Lung (tissue), 12 donors: ENCODE results near the gene ENOPH1. TPM values are rescaled to one million over a fixed set of nuclear protein-coding genes. Genes with fewer than 3 reads are reported as not detected.

ENCODE experiments used
- ATAC-seq: fragments of 200-7000 bp; cut with Tn5 transposase; one replicate; pipeline ENCODE4 v1.9.1; 2020; ENCODE audit warnings: moderate number of reproducible peaks; ENCODE audit not compliant: insufficient read depth, low FRiP score
- DNase-seq, 3 donors: peaks; one replicate each; pipeline ENCODE4 v3.0.0-alpha.2; 2013 to 2017
- H3K27ac ChIP-seq, 2 donors: one replicate each; pipeline ENCODE4 v1.5.1; 2013; ENCODE audit warnings: mild to moderate bottlenecking in 2 of 2, moderate library complexity in 2 of 2, control low read depth in 1 of 2, inconsistent platforms in 1 of 2, low read depth in 1 of 2, low read length in 1 of 2
- H3K27me3 ChIP-seq, 3 donors: one replicate each; pipeline ENCODE4 v1.5.1; 2013; ENCODE audit warnings: low read length in 2 of 3; ENCODE audit not compliant: control insufficient read depth in 3 of 3, insufficient read depth in 3 of 3
- H3K36me3 ChIP-seq, 4 donors: one replicate each; pipeline ENCODE4 v1.5.1; 2013; ENCODE audit warnings: low read length in 4 of 4, mild to moderate bottlenecking in 1 of 4, moderate library complexity in 1 of 4; ENCODE audit not compliant: control insufficient read depth in 4 of 4, insufficient read depth in 4 of 4
- H3K4me1 ChIP-seq, 5 donors: one replicate each; pipeline ENCODE4 v1.5.1; 2013; ENCODE audit warnings: low read length in 5 of 5, mild to moderate bottlenecking in 2 of 5, moderate library complexity in 1 of 5; ENCODE audit not compliant: control insufficient read depth in 5 of 5, insufficient read depth in 5 of 5
- H3K4me3 ChIP-seq: one replicate; pipeline ENCODE4 v1.5.1; 2013; ENCODE audit warnings: mild to moderate bottlenecking, control low read depth, moderate library complexity
- H3K9ac ChIP-seq, 2 donors: one replicate each; pipeline ENCODE4 v1.5.1; 2013; ENCODE audit warnings: low read length in 2 of 2, control low read depth in 1 of 2; ENCODE audit not compliant: insufficient read depth in 1 of 2
- H3K9me3 ChIP-seq, 4 donors: one replicate each; pipeline ENCODE4 v1.5.1; 2013; ENCODE audit warnings: low read length in 3 of 4, mild to moderate bottlenecking in 1 of 4, moderate library complexity in 1 of 4; ENCODE audit not compliant: control insufficient read depth in 4 of 4, insufficient read depth in 3 of 4
- WGBS, 2 donors: extraction: QIAGEN DNeasy Blood & Tissue Kit; methylation state at CpG; one replicate each; pipeline ENCODE4 v1.1.7; 2013; 5-methylcytosine and 5-hydroxymethylcytosine counted together
- polyA plus RNA-seq, 2 donors: library from polyadenylated mRNA; stranded (reverse); fragments of 200-250 nt; gene quantifications; one replicate each; pipeline ENCODE4 v1.2.1, GENCODE V29; 2013
- total RNA-seq, 2 donors: library from RNA; depleted of rRNA in 1 of 2; stranded (reverse); fragments of >200 nt in 1 of 2; gene quantifications; one replicate each; pipeline ENCODE4 v1.2.1, GENCODE V29; 2014 to 2021
- TF ChIP-seq, protein P1 (sequence below): IDR thresholded peaks from 2 replicates; pipeline ENCODE4 v1.5.1; 2012; ENCODE audit warnings: mild to moderate bottlenecking; ENCODE audit errors: control extremely low read depth, extremely low read depth
- donor health status: control.
- donor health status: control.
- donor health status: Bipolar disorder and iron deficiency.
- donor health status: healthy.
- donor health status: DM: yes; HTN: yes; CAD: no.

ENOPH1 gene
- total and polyA plus RNA-seq, 4 donors: 28.5 to 45.3 (median 34.0) TPM

DNA sequence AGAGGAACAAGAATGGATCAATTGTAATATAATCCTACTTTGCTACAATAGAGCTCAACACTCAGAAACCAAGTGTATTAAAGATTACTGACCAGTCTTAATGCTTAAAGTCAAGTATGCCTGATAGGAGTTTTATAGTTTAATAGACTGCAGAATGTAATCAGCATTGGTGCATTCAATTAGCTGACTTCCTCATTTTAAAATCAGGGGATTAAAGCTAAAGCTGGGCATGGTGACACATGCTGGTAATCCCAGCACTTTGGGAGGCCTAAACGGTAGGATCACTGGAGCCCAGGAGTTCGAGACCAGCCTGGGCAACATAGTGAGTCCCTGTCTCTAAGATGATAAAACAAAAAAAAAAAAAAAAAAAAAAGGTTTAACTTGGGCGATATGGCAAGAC is 10.9 kb upstream of the ENOPH1 start:
- H3K9me3 ChIP-seq: no peaks in the 10 kb centered on the region
- TF ChIP-seq, protein P1, sequence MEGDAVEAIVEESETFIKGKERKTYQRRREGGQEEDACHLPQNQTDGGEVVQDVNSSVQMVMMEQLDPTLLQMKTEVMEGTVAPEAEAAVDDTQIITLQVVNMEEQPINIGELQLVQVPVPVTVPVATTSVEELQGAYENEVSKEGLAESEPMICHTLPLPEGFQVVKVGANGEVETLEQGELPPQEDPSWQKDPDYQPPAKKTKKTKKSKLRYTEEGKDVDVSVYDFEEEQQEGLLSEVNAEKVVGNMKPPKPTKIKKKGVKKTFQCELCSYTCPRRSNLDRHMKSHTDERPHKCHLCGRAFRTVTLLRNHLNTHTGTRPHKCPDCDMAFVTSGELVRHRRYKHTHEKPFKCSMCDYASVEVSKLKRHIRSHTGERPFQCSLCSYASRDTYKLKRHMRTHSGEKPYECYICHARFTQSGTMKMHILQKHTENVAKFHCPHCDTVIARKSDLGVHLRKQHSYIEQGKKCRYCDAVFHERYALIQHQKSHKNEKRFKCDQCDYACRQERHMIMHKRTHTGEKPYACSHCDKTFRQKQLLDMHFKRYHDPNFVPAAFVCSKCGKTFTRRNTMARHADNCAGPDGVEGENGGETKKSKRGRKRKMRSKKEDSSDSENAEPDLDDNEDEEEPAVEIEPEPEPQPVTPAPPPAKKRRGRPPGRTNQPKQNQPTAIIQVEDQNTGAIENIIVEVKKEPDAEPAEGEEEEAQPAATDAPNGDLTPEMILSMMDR: no peak
- H3K36me3 ChIP-seq: peaks cover 5 to 19% (median 15%) of the 10 kb centered on the region in 4 donors
- H3K27me3 ChIP-seq: no peaks in the 10 kb centered on the region
- ATAC-seq (no peak), DNase-seq (no peak)
- no peaks in the 10 kb centered on the region for H3K4me1 ChIP-seq
- no peak overlapping the region for H3K4me3 ChIP-seq
- 78 to 79% methylated on average over 3 of the region's 3 CpGs for WGBS, 2 donors
- H3K9ac ChIP-seq: no peak overlapping the region
- no peak overlapping the region for H3K27ac ChIP-seq

DNA sequence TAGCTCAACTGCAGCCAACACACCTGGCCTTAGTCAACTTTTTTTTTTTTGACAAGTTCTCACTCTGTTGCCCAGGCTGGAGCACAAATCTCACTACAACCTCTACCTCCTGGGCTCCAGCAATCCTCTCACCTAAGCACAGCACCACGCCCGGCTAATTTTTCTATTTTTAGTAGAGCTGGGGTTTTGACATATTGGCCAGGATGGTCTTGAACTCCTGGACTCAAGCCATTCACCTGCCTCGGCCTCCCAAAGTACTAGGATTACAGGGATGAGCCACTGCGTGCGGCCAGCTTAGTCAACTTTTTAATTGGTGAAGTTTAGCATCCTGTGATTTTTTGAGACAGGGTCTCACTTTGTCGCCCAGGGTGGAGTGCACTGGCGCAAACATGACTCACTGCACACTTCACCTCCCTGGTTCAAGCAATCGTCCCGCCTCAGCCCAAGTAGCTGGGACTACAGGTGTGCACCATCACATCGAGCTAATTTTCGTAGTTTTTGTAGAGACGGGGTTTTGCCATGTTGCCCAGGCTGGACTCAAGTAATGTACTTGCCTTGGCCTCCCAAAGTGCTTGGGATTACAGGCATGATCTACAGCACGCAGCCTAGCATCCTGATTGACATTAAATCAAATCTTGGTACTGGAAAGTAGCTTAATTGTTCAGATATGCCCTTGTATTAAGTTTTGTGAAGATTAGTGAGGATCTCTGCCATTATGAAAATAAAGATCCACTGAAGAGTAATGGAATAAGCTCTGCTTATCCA is 8.4 kb upstream of the ENOPH1 start:
- H3K36me3 ChIP-seq: peaks cover 8 to 43% (median 24%) of the 10 kb centered on the region in 4 donors
- DNase-seq (no peak), ATAC-seq (no peak)
- H3K27ac ChIP-seq: no peak overlapping the region
- no peak overlapping the region for H3K9ac ChIP-seq
- H3K27me3 ChIP-seq: no peaks in the 10 kb centered on the region
- H3K4me3 ChIP-seq: no peak overlapping the region
- TF ChIP-seq, protein P1: no peak
- H3K9me3 ChIP-seq: no peaks in the 10 kb centered on the region
- WGBS, 2 donors: 91 to 92% methylated on average over 13 of the region's 13 CpGs
- peaks cover 0 to 9% (median 5%) of the 10 kb centered on the region in 5 donors for H3K4me1 ChIP-seq

DNA sequence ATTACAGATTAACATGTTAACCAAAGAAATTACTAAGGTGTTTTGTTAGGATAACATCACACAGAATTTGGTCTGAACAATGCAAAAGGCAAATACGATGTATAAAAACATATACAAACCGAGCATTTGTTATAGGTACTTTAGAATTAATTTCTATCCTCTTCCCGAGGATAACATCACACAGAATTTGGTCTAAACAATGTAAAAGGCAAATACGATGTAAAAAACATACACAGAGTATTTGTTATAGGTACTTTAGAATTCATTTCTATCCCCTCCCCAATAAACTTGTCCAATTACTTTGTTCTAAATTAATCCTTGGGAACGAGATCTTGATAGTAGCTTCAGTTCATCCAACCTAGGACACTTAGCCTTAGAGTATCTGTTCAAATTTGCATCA is 7.8 kb upstream of the ENOPH1 start:
- Histone ChIP-seq H3K4me1 (peaks cover 0 to 15% (median 5%) of the 10 kb centered on the region in 5 donors), H3K4me3 (no peak overlapping the region), H3K9me3 (no peaks in the 10 kb centered on the region), H3K27ac (no peak overlapping the region), H3K27me3 (no peaks in the 10 kb centered on the region), H3K9ac (no peak overlapping the region), H3K36me3 (peaks cover 9 to 47% (median 25%) of the 10 kb centered on the region in 4 donors)
- TF ChIP-seq, protein P1: no peak
- ATAC-seq (no peak), DNase-seq (no peak)
- 88 to 95% methylated on average over 5 of the region's 5 CpGs for WGBS, 2 donors
